Measurements from ENCODE around the gene TXLNG. TPM values are rescaled to one million over a fixed set of nuclear protein-coding genes. Genes with fewer than 3 reads are reported as not detected.

Gene TXLNG
- total RNA-seq, 2 experiments from 2014 or later, result 10.8 to 10.9 TPM

DNA sequence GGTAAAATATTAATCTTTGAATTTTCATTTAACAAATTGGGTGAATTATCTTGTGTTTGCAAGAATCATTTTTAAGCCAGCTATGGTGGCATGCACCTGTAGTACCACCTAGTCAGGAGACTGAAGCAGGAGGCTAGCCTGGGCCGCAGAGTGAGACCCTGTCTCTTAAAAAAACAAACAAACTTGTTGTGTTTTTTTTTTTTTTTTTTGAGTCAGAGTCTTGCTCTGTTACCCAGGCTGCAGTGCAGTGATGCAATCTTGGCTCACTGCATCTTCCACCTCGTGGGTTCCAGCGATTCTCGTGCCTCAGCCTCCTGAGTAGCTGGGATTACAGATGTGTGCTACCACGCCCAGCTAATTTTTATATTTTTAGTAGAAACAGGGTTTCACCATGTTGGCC, 2.2 kb downstream of the TXLNG start:
- ChIA-PET POLR2A (no interaction called here), CTCF (no interaction called here)
- H3K4me1 Mint-ChIP-seq (ENCODE audit: low read depth), result peaks cover 16% of the 10 kb centered on the region
- peak overlapping the region; percentile 71 for H3K4me3 Mint-ChIP-seq
- no peak overlapping the region for H3K27ac Mint-ChIP-seq
- no peaks in the 10 kb centered on the region for H3K27me3 Mint-ChIP-seq (ENCODE audit: low read depth)
- no peaks in the 10 kb centered on the region for H3K9me3 Mint-ChIP-seq (ENCODE audit: insufficient read depth)
- peaks cover 6% of the 10 kb centered on the region for H3K36me3 Mint-ChIP-seq (ENCODE audit: low read depth)
- ATAC-seq, result no peak
- peak; percentile 19 for DNase-seq

DNA sequence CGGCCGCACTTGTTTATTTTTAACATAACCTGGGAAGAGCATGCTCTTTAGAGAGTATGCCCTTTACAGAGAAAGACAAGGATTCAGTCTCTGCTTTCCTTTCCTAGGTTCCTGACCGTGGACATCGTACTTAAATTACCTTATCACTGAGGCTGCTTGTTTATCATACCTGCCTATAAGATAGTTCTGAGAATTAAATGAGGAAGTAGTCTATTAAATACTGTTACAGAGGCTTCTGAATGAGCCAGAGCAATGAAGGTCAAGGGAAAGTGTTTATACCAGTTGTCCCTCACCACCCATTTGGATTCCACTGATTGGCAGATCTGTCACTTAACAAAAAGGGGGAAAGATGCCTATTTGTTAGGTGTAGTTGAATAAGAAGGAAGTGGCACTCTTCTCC, 10.0 kb downstream of the TXLNG start:
- Mint-ChIP-seq H3K36me3 (ENCODE audit: low read depth) (peaks cover 16% of the 10 kb centered on the region), H3K27me3 (ENCODE audit: low read depth) (no peaks in the 10 kb centered on the region), H3K27ac (no peak overlapping the region), H3K4me3 (no peak overlapping the region), H3K9me3 (ENCODE audit: insufficient read depth) (no peaks in the 10 kb centered on the region), H3K4me1 (ENCODE audit: low read depth) (no peaks in the 10 kb centered on the region)
- CTCF ChIA-PET, result no interaction called here
- POLR2A ChIA-PET, result no interaction called here
- DNase-seq, result no peak
- no peak for ATAC-seq

DNA sequence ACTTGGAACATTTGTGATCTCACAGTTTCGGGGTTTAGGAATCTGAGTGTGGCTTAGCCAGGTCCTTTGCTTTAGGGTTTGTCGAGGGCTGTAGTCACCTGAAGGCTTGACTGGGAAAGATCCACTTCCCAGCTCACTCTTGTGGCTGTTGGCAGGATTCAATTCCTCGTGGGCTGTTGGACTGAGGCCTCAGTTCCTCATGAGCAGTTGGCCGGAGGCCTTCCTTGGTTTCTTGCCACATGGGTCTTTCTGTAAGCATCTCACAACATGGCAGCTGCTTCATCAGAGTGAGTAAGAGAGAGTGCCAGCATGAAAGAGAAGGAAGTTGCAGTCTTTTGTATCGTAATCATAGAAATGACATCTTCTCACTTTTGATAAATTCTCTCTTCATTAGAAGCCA, 11.1 kb downstream of the TXLNG start:
- Mint-ChIP-seq H3K36me3 (ENCODE audit: low read depth) (peaks cover 16% of the 10 kb centered on the region), H3K4me3 (no peak overlapping the region), H3K27me3 (ENCODE audit: low read depth) (no peaks in the 10 kb centered on the region), H3K9me3 (ENCODE audit: insufficient read depth) (no peaks in the 10 kb centered on the region), H3K27ac (no peak overlapping the region), H3K4me1 (ENCODE audit: low read depth) (no peaks in the 10 kb centered on the region)
- no peak for ATAC-seq
- POLR2A ChIA-PET, result no interaction called here
- CTCF ChIA-PET, result no interaction called here
- no peak for DNase-seq

DNA sequence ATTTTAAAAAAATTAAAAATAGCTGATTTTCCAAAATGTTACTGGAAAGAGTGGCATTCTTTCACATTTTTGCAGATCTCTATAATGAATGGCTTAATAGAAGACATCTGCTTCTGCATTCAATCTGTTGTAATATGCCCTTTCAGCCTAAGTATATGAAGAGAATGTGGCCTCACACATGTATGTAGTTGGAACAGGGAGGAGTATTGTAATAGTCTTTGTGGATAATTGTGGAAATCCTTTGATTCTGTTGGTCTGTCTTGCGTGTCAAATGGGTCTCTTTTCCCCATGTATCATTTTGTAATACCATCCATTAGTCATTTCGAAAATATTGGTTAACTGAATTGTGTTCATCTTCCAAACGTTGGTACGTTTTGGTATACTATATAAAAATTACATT, 11.6 kb downstream of the TXLNG start:
- CTCF ChIA-PET, result no interaction called here
- H3K4me3 Mint-ChIP-seq, result no peak overlapping the region
- POLR2A ChIA-PET, result no interaction called here

DNA sequence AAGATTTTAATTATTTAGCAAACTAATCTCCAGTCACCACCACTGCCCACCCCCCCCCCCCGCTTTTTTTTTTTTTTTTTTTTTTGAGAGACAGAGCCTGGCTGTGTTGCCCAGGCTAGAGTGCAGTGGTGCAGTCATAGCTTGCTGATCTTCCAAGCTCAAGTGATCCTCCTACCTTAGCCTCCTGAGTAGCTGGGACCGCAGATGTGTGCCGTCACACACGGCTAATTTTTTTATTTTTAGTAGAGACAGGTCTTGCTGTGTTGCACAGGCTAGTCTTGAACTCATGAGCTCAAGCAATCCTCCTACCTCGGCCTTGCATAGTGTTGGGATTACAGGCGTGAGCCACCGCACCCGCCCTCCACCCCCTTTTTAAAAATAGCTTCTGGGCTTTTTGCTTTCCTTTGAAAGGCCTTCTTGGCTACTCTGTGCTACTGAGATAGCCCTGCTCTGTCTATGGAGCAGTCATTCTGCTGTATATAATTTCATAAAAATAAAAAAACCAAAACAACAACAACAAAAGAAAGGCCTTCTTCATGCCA, 18.7 kb downstream of the TXLNG start:
- CTCF ChIA-PET, result no interaction called here
- no peak for ATAC-seq
- H3K4me3 Mint-ChIP-seq, result no peak overlapping the region
- peaks cover 12% of the 10 kb centered on the region for H3K4me1 Mint-ChIP-seq (ENCODE audit: low read depth)
- DNase-seq, result no peak
- H3K27me3 Mint-ChIP-seq (ENCODE audit: low read depth), result no peaks in the 10 kb centered on the region
- H3K36me3 Mint-ChIP-seq (ENCODE audit: low read depth), result no peaks in the 10 kb centered on the region
- POLR2A ChIA-PET, result no interaction called here
- H3K9me3 Mint-ChIP-seq (ENCODE audit: insufficient read depth), result no peaks in the 10 kb centered on the region
- no peak overlapping the region for H3K27ac Mint-ChIP-seq

More for the DNA sequence above, 11.6 kb downstream of the TXLNG start:
- ATAC-seq (no peak), DNase-seq (no peak)
- Mint-ChIP-seq H3K27ac (no peak overlapping the region), H3K9me3 (ENCODE audit: insufficient read depth) (no peaks in the 10 kb centered on the region), H3K27me3 (ENCODE audit: low read depth) (no peaks in the 10 kb centered on the region), H3K4me1 (ENCODE audit: low read depth) (no peaks in the 10 kb centered on the region), H3K36me3 (ENCODE audit: low read depth) (peaks cover 16% of the 10 kb centered on the region)

DNA sequence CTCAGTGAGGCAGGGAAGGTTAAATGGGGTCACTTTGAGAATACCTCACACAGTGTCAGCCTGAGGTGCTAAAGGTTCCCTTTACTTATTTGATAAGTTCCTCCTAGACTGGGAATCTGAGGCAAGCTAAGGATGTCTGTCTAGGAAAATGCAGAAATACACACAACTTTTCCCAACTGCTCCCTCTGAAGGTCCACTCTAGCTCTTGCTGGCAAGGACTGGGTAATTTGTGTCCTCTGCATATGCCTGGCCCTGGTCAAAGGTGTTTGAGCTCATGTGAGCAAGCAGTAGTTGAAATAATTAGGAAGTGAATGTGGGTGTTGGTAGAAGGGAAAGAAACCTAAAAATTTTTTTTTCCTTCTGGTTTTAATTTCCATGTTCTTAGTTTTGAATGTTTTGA, 21.3 kb downstream of the TXLNG start:
- CTCF ChIA-PET, result interaction anchor here (0.7 to 1.6 kb wide), 3 partner anchors 12 to 29 kb away, joined by 3 to 4 read pairs (median 3); no protein-coding TSS in a partner anchor
- Mint-ChIP-seq H3K36me3 (ENCODE audit: low read depth) (peaks cover 2% of the 10 kb centered on the region), H3K27ac (no peak overlapping the region), H3K27me3 (ENCODE audit: low read depth) (no peaks in the 10 kb centered on the region), H3K4me3 (no peak overlapping the region), H3K4me1 (ENCODE audit: low read depth) (peaks cover 12% of the 10 kb centered on the region), H3K9me3 (ENCODE audit: insufficient read depth) (no peaks in the 10 kb centered on the region)
- POLR2A ChIA-PET, result no interaction called here
- ATAC-seq, result no peak
- no peak for DNase-seq

DNA sequence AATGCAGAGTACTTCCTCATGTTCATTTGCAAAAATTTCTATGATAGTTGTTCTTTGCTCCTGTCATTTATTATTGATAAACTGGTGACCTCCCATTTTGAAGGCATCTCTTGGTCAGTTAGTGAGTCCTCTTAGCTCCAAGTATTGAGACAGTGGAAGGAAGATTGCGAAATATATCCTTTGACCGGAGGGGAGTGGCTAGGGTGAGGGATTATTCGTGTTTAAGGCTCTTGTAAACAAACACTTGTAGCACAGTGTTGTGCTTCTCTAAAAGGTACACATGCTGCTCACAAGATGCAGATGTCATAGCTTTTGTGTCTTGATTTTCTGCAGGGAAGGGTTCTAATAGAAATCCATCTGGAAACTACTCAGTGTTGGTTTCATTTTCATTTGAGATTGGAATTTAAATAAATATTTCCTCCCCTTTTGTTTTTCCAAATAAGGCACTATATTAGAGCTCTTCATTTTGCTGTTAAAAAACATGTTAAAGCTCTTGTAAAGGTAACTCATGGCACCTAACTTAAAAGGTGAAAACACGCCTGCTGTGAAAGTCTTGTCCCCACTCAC, 21.8 kb downstream of the TXLNG start:
- peaks cover 5% of the 10 kb centered on the region for H3K36me3 Mint-ChIP-seq (ENCODE audit: low read depth)
- H3K27me3 Mint-ChIP-seq (ENCODE audit: low read depth), result no peaks in the 10 kb centered on the region
- no peaks in the 10 kb centered on the region for H3K9me3 Mint-ChIP-seq (ENCODE audit: insufficient read depth)
- DNase-seq (no peak), ATAC-seq (no peak)
- H3K27ac Mint-ChIP-seq, result no peak overlapping the region
- H3K4me1 Mint-ChIP-seq (ENCODE audit: low read depth), result peaks cover 12% of the 10 kb centered on the region
- ChIA-PET CTCF (interaction anchor here (0.7 to 1.6 kb wide), 3 partner anchors 12 to 29 kb away, joined by 3 to 4 read pairs (median 3); no protein-coding TSS in a partner anchor), POLR2A (no interaction called here)
- H3K4me3 Mint-ChIP-seq, result no peak overlapping the region

DNA sequence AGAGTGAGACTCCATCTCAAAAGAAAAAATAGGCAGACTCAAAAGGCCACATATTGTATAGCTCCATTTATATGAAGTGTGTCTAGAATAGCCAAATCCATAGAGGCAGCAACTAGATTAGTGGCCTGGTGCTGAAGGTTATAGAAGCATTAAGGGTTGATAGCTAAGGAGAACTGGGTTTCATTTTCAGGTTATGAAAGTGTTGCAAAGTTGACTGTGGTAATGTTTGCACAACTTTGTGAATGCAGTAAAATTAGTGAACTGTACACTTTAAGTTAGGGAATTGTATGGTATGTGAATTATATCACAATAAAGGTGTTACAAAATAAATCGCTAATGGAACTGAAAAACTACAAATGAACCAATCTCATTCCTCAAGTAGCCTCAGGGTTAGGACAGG, 28.3 kb downstream of the TXLNG start:
- Mint-ChIP-seq H3K27me3 (ENCODE audit: low read depth) (no peaks in the 10 kb centered on the region), H3K27ac (no peak overlapping the region), H3K4me1 (ENCODE audit: low read depth) (peaks cover 3% of the 10 kb centered on the region), H3K4me3 (no peak overlapping the region), H3K36me3 (ENCODE audit: low read depth) (peaks cover 11% of the 10 kb centered on the region), H3K9me3 (ENCODE audit: insufficient read depth) (no peaks in the 10 kb centered on the region)
- POLR2A ChIA-PET, result interaction anchor here (0.7 kb wide), 1 partner anchor 32 kb away, joined by 3 read pairs; no protein-coding TSS in a partner anchor
- CTCF ChIA-PET, result no interaction called here
- DNase-seq, result no peak
- no peak for ATAC-seq

DNA sequence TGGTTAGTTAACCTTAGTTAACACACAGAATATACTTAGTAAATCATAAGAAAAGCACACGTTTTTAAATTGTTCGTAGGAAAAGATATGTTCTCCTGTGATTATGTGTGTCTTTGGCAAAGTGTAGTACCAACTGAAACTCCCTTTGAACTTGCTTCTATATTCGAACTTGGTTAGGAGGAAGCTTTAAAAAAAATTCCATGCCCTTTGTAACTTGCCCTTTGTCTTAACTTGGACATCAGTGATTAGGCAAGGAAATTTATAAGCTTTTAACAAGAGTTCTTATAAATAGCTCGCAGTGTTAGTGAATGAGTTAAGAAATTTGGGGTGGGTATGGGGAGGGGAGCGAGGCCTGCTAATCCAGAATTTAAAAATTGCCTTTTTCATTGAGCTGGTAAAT, 33.4 kb downstream of the TXLNG start:
- Mint-ChIP-seq H3K27ac (no peak overlapping the region), H3K4me1 (ENCODE audit: low read depth) (peaks cover 3% of the 10 kb centered on the region), H3K36me3 (ENCODE audit: low read depth) (peaks cover 23% of the 10 kb centered on the region), H3K4me3 (no peak overlapping the region), H3K27me3 (ENCODE audit: low read depth) (no peaks in the 10 kb centered on the region), H3K9me3 (ENCODE audit: insufficient read depth) (no peaks in the 10 kb centered on the region)
- ATAC-seq (no peak), DNase-seq (no peak)
- POLR2A ChIA-PET, result interaction anchor here (0.6 kb wide), 1 partner anchor 34 kb away, joined by 3 read pairs; no protein-coding TSS in a partner anchor
- CTCF ChIA-PET, result interaction anchor here (1.3 to 1.4 kb wide), 2 partner anchors 12 to 63 kb away, joined by 4 read pairs; no protein-coding TSS in a partner anchor

DNA sequence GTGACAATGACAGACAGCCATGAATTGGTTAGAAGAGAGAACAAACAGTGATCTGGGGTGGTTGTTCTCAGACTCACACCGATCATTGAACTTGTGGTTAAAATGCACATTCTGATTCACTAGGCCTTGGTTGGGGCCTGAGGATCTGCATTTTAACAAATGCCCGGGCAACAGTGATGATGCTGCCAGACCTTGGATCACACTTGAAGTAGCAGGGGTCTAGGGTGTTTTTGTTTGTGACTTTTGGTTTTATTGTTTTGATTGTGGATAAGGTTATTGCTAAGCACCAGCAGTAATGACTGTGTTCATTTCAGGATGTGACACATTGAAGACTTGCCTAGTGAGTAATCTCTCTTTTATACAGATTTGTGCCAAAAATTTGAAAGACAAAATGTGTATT, 36.5 kb downstream of the TXLNG start:
- ChIA-PET CTCF (no interaction called here), POLR2A (no interaction called here)
- Mint-ChIP-seq H3K27me3 (ENCODE audit: low read depth) (no peaks in the 10 kb centered on the region), H3K27ac (peak overlapping the region; percentile 49), H3K9me3 (ENCODE audit: insufficient read depth) (no peaks in the 10 kb centered on the region), H3K4me1 (ENCODE audit: low read depth) (peaks cover 6% of the 10 kb centered on the region), H3K4me3 (no peak overlapping the region), H3K36me3 (ENCODE audit: low read depth) (peaks cover 24% of the 10 kb centered on the region)
- DNase-seq, result no peak
- peak; percentile 42 for ATAC-seq

DNA sequence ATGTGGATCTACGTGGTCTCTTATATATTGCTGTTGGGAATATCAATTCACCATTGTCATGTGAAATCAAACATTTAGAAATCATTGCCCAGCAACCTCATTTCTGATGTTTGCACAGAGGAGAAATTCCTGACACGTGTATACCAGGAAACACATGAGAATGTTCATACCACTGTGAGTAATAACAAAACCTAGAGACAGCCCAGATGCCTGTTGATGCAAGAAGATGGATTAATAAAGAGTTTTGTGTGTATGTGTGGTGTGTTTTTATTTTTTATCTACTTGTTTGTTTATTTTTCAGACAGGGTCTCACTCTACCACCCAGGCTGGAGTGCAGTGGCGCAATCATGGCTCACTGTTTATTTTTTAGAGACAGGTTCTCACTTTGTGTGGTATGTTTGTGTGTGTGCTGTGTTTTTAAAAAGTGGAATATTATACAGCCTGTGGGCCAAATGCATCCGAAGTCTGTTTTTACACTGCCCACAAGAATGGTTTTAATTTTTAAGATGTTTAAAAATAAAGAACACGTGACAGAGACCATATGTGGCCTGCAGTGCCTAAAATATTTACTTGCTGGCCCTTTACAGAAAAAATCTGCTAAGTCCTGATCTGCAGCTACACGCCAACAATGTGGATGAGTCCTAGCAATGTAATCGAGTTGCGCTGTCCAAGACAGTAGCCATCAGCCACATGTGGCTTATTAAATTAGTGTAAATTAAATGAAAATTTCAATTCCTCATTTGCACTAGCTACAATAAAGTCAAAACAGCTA, 39.2 kb downstream of the TXLNG start:
- ATAC-seq (no peak), DNase-seq (no peak)
- Mint-ChIP-seq H3K9me3 (ENCODE audit: insufficient read depth) (no peaks in the 10 kb centered on the region), H3K4me3 (no peak overlapping the region), H3K27me3 (ENCODE audit: low read depth) (no peaks in the 10 kb centered on the region), H3K4me1 (ENCODE audit: low read depth) (peaks cover 6% of the 10 kb centered on the region), H3K36me3 (ENCODE audit: low read depth) (peaks cover 26% of the 10 kb centered on the region), H3K27ac (no peak overlapping the region)
- ChIA-PET POLR2A (no interaction called here), CTCF (interaction anchor here (1.0 to 3.7 kb wide), 16 partner anchors 9 to 418 kb away, joined by 3 to 25 read pairs (median 4); no protein-coding TSS in a partner anchor)

DNA sequence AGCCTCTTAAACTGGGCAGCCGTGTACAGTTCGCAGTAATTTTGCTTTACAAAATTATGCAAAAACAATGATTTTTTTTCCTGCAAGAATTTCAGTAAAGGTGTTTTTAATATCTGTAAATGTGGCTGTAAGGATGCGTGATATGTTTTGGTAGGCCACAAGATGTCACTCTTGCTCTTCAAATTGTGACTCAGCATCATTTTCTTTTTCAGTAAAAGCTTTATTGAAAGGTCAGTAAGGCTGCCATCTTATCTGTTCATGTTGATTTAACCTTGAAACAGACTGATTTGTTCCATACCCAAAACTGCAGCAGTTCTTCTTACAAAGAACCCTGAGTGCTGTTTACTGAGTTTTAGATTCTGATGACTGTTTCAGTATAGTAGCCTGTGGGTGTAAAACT, 39.9 kb downstream of the TXLNG start:
- peak; percentile 20 for DNase-seq
- Mint-ChIP-seq H3K27ac (no peak overlapping the region), H3K4me1 (ENCODE audit: low read depth) (peaks cover 6% of the 10 kb centered on the region), H3K4me3 (no peak overlapping the region), H3K27me3 (ENCODE audit: low read depth) (no peaks in the 10 kb centered on the region), H3K9me3 (ENCODE audit: insufficient read depth) (no peaks in the 10 kb centered on the region), H3K36me3 (ENCODE audit: low read depth) (peaks cover 26% of the 10 kb centered on the region)
- ATAC-seq, result no peak
- ChIA-PET POLR2A (no interaction called here), CTCF (interaction anchor here (0.7 to 3.7 kb wide), 21 partner anchors 9 to 417 kb away, joined by 3 to 25 read pairs (median 4); no protein-coding TSS in a partner anchor)

Data from activated CD8-positive, alpha-beta T cell treated with anti-CD3 and anti-CD28 coated beads, Interleukin-2, amount 10 ng/mL, durations not matched to agents 7 days and 5 days (primary cell).